GM21717 (cell line): ENCODE measurements around the gene CDHR2.

Experiments
- ATAC-seq: cut with Tn5 transposase; IDR thresholded peaks from one replicate; pipeline ENCODE4 v1.9.1; 2021; ENCODE audit warnings: mild to moderate bottlenecking, moderate library complexity; ENCODE audit not compliant: unreplicated experiment

The CDHR2 gene

DNA sequence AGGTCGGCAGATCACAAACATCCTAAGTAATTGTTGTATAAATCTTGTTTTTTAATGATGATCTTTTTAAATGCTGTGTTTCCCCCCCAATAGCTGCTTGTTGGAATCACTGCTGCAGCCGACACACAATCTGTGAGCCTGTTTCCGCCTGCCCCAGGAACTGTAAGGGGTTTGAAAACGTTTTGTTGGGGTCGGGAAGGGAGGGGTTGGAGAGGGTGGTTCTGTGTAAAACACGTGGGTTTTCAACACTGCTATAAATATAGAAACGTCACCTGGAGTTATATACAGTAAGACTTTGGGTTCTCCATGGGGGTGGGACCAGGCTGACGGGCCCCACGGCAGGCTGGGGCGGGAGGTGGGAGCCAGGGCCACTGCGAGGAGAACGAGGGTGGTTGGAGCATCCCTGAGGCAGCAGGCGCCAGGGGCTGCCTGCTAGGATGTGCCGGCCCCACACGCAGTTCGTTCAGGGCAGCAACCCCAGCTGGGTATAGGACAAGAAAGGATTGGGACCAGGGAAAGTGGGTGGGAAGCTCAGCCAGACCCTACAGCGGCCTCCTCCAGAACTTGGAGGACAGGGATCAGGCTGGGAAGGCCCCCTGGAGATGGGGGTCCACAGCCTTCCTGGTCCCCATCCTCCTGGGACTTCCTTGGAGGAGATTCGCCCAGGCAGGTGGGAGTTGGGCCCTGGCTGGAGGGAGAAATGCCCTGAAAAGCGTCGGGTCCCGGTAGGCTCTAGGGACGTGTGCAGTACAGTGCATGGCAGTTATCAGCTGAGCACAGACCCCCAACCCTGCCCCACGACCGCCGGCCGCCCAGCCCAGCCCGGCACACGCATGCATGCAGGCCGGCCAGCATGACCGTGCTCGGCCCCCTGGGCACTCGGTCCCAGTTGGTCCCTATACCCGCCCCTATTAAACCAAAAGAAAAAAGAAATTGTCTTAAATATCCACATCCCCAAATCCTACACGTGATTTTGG is 21.6 kb upstream of the CDHR2 start:
- no peak for ATAC-seq

- no peak for ATAC-seq
Observed at GRCh38 chr5:176528301-176528700, 20.8 kb upstream of the CDHR2 start.

- ATAC-seq = no peak
Observed at GRCh38 chr5:176528761-176529115, 20.4 kb upstream of the CDHR2 start.

- no peak for ATAC-seq
Observed at GRCh38 chr5:176529116-176529740, 19.9 kb upstream of the CDHR2 start.

GRCh38 chr5:176529741-176530141 is 19.4 kb upstream of the CDHR2 start:
- ATAC-seq = no peak

DNA sequence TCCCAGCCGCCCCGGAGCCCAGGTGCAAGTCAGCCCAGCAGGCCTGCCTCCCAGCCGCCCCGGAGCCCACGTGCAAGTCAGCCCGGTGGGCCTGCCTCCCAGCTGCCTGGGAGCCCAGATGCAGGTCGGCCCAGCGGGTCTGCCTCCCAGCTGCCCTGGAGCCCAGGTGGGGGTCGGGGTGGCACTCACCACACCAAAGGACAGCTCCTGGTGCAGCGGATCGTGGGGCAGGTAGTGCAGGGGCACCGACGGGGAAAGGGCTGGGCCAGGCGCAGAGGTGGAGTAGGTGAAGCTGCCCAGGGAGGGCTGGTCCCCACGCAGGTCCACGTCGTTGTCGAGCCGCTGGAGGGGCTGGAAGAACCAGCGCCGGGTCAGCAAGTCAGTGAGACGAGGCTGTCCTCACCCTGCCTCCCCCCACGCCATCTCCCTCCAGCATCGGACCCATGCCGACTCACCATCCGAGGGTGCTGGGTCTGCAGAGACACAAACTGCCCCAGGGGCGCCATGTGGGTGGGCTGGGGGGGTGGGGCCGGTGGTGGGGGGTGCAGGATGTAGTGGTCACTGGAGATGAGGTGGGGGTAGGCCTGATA is 18.7 kb upstream of the CDHR2 start:
- no peak for ATAC-seq

DNA sequence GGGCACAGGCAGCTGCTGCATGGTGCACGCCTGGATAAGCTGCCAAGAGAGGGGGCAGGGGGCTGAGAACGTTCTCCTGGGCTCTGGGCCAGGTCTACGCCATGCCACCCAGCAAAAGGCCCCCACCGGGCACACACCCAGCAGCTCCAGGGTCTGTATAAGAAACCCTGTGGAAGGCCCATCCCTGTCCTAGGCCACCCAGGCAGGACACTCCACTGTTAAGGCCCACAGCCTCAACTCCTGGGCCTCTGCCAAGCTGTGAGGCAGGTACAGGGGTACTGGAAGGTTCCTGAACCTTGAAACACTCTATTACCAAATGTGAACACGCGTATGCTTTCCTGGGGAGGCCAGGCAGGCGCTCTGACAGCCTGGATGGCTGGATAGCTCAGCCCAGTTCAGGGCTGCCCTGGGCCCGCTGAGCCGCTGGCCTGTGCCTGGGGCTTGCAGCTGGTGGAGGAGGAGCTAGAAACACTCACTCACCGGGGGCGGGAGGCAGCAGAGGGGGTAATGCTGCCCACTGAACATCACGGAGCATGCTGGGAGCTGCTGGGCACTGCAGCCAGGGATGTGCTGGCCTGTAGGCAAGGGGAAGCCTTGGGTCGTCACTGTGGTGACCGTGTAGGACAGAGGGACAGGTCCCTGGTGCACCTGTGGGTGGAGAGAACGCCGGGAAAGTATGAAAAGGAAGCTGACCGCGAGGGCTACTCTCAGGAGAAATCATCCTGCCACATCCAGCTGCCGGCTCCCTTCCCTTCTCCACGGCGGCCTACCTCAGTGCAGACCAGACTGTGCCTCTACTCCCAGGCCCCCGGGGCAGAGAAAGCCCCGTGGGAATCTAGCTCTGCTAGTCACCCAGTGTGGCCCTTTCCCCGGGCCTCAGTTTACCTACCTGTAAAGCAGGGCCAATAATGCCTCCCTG is 17.9 kb upstream of the CDHR2 start:
- ATAC-seq = no peak

- ATAC-seq = no peak
Observed at GRCh38 chr5:176531902-176532493, 17.1 kb upstream of the CDHR2 start.

- no peak for ATAC-seq
Observed at GRCh38 chr5:176532795-176533194, 16.3 kb upstream of the CDHR2 start.

DNA sequence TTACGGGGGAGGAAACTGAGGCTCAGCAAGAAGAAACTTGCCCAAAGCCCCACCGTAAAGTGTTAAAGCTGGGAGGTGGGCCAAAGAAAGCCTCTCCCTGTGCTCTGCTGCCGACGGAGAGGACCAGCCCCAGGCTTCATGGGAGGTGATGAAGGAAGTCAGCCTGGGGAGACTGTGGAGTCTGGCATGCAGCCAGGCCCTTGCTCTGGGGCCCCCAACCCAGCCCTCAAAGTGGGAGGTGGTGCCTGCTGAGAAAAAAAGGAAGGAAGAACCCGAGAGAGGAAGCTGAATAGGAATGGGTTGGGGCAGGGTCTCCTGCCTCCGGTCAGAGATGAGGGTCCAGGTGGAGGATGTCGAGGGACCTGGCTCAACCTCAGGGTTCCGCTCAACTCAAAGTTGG is 15.8 kb upstream of the CDHR2 start:
- ATAC-seq = no peak

- no peak for ATAC-seq
Observed at GRCh38 chr5:176533894-176534611, 15.1 kb upstream of the CDHR2 start.

DNA sequence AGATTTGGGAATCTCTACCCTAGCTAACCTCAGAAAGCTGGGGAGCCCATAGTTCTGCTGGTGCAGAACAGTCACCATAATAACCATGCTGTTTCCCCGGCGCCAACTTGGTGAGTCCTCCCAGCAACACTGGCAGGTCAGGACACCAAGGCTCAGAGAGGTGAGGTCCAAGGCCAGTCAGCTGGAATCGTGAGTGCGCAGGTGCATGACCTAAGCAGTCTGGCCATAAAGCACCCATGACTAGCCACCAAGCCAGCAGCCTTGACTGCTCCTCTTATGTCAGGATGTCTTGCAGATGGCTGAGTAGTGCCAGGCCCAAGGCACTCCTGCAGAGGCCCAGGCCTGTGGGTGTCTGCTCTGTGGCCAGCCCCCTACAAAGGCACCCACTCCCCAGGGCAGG is 14.5 kb upstream of the CDHR2 start:
- ATAC-seq = no peak

DNA sequence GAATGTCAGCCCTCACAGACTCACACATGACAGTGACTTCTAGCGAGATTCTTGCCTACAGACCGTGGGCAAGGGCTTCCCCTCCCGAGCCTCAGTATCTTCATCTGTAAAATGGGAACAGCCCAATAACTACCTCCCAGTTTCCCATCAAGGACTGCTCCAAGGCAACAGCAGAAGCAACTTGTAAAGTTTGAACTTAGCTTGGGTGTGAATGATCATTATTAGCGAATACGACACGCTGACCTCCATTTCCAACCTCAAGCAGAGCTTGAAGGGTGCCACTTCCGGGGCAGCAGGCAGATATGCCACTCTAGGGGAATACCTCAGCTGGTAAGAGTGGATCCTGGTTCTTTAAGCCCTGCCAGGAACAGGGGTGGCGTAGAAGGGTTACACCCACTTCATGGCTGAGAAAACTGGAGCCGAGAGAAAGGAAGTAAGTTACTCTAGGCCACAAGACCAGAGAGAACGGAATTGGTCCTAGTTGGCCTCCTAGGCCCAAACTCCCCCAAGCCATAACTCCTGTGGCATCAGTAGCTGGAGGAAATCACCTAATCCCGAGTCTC is 14.0 kb upstream of the CDHR2 start:
- no peak for ATAC-seq

DNA sequence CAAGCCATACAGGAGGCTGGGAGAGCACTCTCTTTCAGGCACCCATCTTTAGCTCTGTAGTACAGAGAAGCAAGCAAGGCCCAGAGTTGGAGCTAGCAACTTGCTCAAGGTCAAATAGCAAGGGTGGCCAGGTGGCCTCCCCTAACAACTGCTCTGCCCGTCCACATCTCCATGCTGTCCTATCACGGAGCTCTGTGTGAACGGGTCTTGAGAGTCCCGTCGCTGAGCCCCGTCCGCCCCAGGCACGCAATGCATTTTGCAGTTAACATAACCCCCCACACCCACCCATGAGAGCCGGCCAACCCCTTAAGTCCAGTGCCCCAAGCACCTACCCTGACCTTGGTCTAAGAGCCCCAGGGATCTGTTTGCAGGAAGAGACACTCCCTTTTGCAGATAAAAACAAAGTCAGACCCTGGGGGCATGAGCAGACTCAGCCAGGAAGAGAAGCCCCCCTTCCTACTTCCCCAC is 13.4 kb upstream of the CDHR2 start:
- ATAC-seq = no peak

GRCh38 chr5:176536132-176536901 is 12.8 kb upstream of the CDHR2 start:
- ATAC-seq = no peak

DNA sequence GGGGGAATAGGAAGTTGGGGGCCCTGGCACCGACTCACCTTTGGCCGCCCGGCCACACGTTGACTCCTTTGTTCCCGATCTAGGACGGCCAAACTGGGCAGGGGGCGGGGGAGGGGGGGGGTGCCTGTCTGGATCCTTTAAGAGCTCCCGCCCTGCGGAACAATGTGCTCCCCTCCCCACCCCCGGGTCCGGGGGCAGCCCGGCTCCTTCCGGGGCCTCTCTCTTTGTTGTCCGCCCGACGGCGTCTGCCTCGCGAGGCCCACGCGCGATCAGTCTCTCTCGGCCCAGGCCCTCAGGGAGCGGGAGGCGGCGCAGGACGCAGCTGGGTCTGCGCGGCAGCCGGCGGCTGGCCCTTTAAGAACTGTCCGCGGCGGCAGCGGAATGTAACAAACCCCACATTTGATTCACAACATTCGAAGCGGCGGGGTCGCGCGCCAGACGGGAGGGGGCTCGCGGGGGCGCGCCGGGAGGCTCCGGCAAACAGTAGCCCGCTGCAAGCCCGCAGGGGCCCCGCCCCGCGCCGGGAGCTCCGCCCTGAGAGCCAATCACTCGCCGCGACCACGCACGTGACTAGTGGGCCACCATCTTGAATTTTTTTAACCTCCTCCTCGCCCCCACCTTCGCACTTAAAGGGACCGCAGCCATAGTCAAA is 12.1 kb upstream of the CDHR2 start, which contains the start of gene RNF44:
Gene RNF44 (minus strand): TSS at position 501 of the 652 bp plus-strand sequence. CDS start 4,930 bp downstream, outside the sequence.
- ATAC-seq = peak; percentile 46

DNA sequence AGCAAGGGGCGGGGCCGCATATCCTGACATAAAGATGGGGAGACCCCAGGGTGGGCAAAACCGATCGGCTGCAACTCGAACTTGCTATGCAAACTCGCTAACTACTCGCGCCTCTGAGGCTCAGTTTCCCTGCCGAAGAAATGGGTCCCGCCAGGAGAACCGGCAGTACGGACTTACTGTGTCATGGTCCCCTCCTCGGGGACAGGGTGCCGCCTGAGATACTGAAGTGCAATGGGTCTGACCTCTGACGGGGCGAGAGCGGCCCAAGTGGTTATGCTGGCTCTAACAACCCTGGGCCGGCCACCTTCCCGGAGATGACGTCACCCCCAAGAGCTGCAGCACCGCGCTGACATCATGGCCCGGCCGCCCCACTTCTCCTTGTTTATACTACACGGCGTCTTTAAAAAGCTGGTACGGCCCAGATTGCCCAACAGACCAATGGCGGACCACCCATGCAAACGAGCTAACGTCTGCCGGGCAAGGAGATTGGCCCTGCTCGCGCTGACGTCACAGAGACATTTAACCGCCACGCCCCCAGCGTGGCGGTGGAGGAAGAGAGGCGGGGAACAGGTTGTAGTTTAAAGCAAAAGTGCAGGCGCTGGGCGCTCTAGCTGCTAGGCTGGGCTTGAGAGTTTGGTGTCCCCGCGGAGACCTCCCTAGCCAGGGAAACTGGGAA is 11.4 kb upstream of the CDHR2 start:
- peak; percentile 66 for ATAC-seq
